ENCODE data around the gene MRPL19. TPM values are rescaled to one million over a fixed set of nuclear protein-coding genes. Genes with fewer than 3 reads are reported as not detected.
A peak's percentile ranks its signal among the peaks of the same experiment; 100 is the strongest.

MRPL19 gene
- total RNA-seq, 2 experiments from 2014 or later: 38.2 to 50.4 TPM

DNA sequence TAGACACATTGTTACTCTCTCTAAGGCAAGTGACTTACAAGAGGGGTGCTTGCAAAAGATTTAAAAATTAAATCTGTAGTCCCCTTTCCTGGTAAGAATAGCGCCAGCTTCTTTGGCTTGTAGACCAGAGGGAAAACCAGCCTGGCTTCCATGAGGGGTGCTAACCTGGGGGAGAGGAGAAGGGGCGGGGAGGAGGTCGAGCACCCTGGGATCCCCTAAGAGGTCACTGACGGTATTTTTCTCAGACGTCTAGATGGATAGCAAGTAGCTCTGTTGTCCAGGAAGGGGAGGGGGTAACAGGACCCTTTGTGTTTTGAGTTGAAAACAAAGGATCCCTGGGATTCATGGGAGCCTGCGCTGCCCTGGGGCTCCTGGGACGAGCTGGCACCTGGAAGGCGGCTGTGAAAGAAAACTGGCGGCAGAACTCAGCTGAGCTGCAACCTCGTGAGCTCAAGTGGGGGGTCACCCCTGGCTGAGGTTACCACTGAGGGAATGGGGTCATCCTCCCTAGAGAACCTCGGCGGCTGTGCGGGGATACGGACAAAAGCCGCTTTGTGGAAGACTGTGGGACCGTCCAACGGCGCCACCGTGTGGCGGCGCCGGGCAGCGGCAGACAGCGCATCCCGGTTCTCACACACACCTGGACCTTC is 37.8 kb upstream of the MRPL19 start:
- no peak overlapping the region for H3K4me3 Mint-ChIP-seq
- ATAC-seq: peak; percentile 69
- DNase-seq: peak; percentile 50
- CTCF ChIA-PET: interaction anchor here (0.9 to 2.9 kb wide), 17 partner anchors 9 to 332 kb away, joined by 3 to 12 read pairs (median 4); partner anchors contain the start of gene EVA1A
- H3K36me3 Mint-ChIP-seq: no peaks in the 10 kb centered on the region
- H3K9me3 Mint-ChIP-seq (ENCODE audit: low read depth): no peaks in the 10 kb centered on the region
- H3K4me1 Mint-ChIP-seq: no peaks in the 10 kb centered on the region
- H3K27ac Mint-ChIP-seq: no peak overlapping the region
- H3K27me3 Mint-ChIP-seq: peaks cover 46% of the 10 kb centered on the region

DNA sequence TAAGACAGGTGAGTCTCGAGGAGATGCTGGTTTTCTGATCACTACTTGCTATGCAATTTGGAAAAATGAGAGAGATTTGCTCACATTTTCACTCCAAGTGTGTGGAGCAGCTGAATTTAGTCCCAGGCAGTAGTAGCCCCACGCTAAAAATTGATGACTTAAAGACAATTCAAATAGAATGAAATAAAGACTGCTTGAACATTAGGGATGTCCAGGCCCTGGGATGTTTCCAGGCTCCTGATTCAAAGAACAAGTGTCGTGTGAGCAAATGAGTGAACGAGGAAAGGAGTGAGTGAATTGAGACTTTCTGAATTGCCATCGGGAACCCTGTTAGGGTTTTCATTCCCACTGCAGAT is 37.3 kb upstream of the MRPL19 start:
- CTCF ChIA-PET: interaction anchor here (1.0 to 2.9 kb wide), 10 partner anchors 9 to 332 kb away, joined by 3 to 12 read pairs (median 4); partner anchors contain the start of gene EVA1A
- Mint-ChIP-seq H3K4me1 (no peaks in the 10 kb centered on the region), H3K27ac (no peak overlapping the region), H3K9me3 (ENCODE audit: low read depth) (no peaks in the 10 kb centered on the region), H3K27me3 (peaks cover 46% of the 10 kb centered on the region), H3K4me3 (no peak overlapping the region), H3K36me3 (no peaks in the 10 kb centered on the region)
- no peak for ATAC-seq
- DNase-seq: no peak

DNA sequence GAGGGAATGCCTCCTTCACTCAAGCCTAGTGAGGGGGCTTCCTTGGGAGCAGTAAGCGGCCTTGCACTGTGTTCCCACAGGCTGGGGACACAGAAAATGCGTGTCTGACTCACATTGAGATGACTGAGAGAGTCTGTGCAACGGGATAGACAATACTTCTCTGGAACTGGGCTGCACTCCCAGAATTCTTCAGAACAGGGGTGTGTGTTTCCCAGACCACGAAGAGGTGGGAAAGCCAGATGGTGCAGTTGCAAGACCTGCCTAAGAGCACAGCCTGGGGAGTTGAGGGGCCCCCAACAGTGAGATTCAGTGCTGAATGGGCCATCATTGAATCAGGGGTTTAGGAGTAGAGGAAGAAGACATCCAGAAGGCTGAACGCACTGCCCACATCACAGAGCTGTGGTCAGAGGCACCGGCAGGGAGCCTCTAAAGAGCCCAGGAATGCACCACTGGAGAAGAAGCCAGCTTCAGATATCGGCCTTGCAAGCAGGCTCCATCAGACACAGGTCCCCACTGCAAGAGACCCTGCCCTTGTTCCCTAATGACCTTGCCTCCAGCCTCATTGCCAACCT is 36.6 kb upstream of the MRPL19 start:
- Mint-ChIP-seq H3K9me3 (ENCODE audit: low read depth) (no peaks in the 10 kb centered on the region), H3K27ac (no peak overlapping the region), H3K4me3 (no peak overlapping the region), H3K27me3 (peaks cover 46% of the 10 kb centered on the region), H3K36me3 (no peaks in the 10 kb centered on the region), H3K4me1 (no peaks in the 10 kb centered on the region)
- no peak for ATAC-seq
- CTCF ChIA-PET: interaction anchor here (1.2 to 2.9 kb wide), 5 partner anchors 9 to 23 kb away, joined by 3 to 12 read pairs (median 10); no protein-coding TSS in a partner anchor
- no peak for DNase-seq

DNA sequence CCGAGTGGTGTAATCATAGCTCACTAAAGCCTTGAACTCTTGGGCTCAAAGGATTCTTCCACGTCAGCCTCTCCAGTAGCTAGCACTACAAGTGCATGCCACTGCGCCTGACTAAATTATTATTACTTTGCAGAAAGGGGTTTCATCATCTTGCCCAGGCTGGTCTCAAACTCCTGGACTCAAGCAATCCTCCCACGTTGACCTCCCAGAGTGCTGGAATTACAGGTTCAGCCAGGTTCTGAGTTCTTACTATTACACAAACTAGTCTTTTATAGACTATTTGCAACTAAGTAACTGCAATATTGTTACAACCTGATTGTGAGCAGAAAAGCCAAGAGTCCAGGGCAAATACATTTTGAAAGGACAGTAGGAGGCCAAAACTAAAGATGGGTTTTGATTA is 35.9 kb upstream of the MRPL19 start:
- CTCF ChIA-PET: interaction anchor here (2.9 kb wide), 1 partner anchor 11 kb away, joined by 10 read pairs; no protein-coding TSS in a partner anchor
- Mint-ChIP-seq H3K9me3 (ENCODE audit: low read depth) (no peaks in the 10 kb centered on the region), H3K4me3 (no peak overlapping the region), H3K27me3 (peaks cover 44% of the 10 kb centered on the region), H3K4me1 (no peaks in the 10 kb centered on the region), H3K27ac (no peak overlapping the region), H3K36me3 (no peaks in the 10 kb centered on the region)
- ATAC-seq (no peak), DNase-seq (no peak)

DNA sequence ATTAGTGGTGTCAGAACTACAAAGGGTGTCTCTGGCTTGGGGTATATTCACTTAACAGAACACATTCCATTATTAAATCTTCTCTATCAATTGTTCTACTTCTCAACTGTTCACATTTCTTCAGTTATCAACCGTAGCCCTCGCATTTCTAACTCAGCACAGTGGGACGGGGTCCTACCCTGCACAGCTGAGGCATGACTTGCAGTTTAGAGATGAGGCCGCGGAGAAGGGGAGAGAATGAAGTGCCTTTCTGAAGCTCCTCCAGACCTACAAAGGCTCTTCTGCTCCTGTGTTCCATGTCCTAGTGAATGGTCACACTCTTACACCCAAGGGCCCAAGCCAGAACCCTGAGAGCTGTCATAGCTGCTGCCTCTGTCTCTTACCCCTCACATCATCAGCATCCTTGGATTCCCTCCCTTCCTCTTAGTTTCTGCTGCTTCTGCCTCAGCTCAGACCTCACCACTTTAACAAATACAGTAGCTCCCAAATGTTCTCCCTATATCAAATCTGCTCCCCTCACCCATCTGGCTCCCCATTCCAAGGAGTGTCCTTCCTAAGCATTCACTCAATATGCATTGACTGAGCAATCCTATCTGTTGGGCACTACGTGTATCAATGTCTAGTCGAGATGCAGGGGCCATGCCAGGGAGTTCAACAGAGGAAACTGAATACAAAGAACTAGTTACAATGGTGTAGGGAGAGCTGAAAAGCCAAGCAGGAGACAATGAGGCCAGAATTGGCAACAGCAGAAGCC is 34.3 kb upstream of the MRPL19 start:
- Mint-ChIP-seq H3K9me3 (ENCODE audit: low read depth) (no peaks in the 10 kb centered on the region), H3K4me1 (no peaks in the 10 kb centered on the region), H3K36me3 (no peaks in the 10 kb centered on the region), H3K4me3 (no peak overlapping the region), H3K27me3 (peaks cover 32% of the 10 kb centered on the region), H3K27ac (no peak overlapping the region)
- CTCF ChIA-PET: interaction anchor here (1.3 kb wide), 1 partner anchor 29 kb away, joined by 3 read pairs; no protein-coding TSS in a partner anchor
- no peak for ATAC-seq
- DNase-seq: no peak

DNA sequence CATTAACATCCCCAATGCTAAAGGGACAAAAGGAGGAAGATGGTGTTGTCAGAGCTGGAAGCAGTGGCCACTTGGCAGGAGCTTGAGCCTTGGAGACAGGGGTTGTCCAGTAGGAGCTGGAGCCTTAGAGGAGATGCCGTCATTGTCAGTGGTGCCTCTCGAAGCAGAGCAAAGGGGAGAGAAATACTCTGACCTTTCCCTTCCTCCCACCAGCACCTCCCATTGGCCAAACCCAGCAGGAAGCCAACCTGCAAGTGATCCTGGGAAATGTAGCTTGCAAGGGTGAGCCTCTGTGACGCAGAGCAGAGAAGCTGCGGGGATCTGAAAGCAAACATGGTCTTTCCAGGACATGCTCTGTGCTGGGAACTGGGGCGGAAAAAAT is 33.7 kb upstream of the MRPL19 start:
- no peaks in the 10 kb centered on the region for H3K36me3 Mint-ChIP-seq
- H3K4me3 Mint-ChIP-seq: no peak overlapping the region
- no peak overlapping the region for H3K27ac Mint-ChIP-seq
- H3K4me1 Mint-ChIP-seq: no peaks in the 10 kb centered on the region
- no peaks in the 10 kb centered on the region for H3K9me3 Mint-ChIP-seq (ENCODE audit: low read depth)
- ATAC-seq (no peak), DNase-seq (no peak)
- CTCF ChIA-PET: interaction anchor here (1.3 kb wide), 1 partner anchor 28 kb away, joined by 3 read pairs; no protein-coding TSS in a partner anchor
- H3K27me3 Mint-ChIP-seq: peaks cover 29% of the 10 kb centered on the region

DNA sequence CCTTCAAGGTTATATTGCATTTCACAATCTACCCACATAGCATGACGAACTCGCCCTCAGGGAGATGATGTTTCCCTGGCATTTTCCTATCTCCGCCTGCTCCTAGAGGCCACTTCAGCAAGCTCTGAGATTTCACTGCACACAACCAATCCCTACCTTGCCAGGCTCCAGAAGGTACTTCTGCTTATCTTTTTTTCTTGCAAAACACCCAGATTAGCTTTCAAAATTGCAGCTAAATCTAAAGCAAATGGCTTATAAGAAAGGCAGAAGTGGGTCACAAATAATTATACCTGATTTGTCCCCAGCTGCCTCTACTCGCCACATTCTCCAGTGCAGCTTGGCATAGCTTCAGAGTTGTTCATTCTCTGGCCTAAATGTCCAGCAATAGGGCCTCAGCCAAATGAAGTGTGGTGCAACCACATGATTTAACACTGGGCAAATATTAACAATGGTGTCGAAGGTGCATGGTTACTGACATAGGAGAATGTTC is 32.4 kb upstream of the MRPL19 start:
- CTCF ChIA-PET: no interaction called here

DNA sequence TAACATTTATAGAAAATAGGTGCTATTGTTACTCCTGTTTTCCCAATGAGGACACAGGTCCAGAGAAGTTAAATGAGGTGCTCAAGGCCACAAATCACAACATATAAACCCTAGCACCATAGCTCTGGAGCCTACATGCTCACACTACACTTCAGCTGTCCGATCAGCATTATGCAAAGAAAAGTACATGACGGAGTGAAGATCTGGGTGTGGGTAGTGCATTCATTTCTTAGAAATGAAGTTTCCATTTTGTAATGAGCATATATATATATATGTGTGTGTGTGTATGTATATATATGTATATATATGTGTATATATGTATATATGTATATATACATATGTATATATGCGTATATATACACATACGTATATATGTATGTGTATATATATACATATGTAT is 30.2 kb upstream of the MRPL19 start:
- no peak for ATAC-seq
- no peaks in the 10 kb centered on the region for H3K9me3 Mint-ChIP-seq (ENCODE audit: low read depth)
- H3K36me3 Mint-ChIP-seq: no peaks in the 10 kb centered on the region
- peaks cover 21% of the 10 kb centered on the region for H3K27me3 Mint-ChIP-seq
- DNase-seq: no peak
- H3K4me3 Mint-ChIP-seq: no peak overlapping the region
- no peaks in the 10 kb centered on the region for H3K4me1 Mint-ChIP-seq
- CTCF ChIA-PET: interaction anchor here (1.0 kb wide), 1 partner anchor 12 kb away, joined by 3 read pairs; no protein-coding TSS in a partner anchor
- no peak overlapping the region for H3K27ac Mint-ChIP-seq

More for the DNA sequence above, 32.4 kb upstream of the MRPL19 start:
- Mint-ChIP-seq H3K4me3 (no peak overlapping the region), H3K27ac (no peak overlapping the region), H3K36me3 (no peaks in the 10 kb centered on the region), H3K4me1 (no peaks in the 10 kb centered on the region), H3K9me3 (ENCODE audit: low read depth) (no peaks in the 10 kb centered on the region), H3K27me3 (peaks cover 22% of the 10 kb centered on the region)
- DNase-seq: no peak
- ATAC-seq: no peak

DNA sequence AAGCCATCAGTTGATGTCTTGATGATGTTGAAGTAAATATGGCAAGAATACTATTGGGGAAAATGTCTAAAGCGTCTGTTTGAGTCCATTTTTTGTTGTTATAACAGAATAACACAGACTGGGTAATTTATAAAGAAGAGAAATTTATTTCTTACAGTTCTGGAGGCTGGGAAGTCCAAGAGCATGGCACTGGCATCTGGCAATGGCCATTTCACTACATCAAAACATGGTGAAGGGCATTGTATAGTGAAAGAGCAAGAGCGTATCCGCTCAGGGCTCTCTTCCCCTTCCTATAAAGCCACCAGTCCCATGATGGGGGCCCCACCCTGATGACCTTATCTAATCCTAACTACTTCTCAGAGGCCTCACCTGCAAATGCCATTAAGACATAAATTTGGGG is 29.6 kb upstream of the MRPL19 start:
- no peak for DNase-seq
- CTCF ChIA-PET: no interaction called here
- no peaks in the 10 kb centered on the region for H3K9me3 Mint-ChIP-seq (ENCODE audit: low read depth)
- ATAC-seq: no peak
- no peak overlapping the region for H3K4me3 Mint-ChIP-seq
- no peak overlapping the region for H3K27ac Mint-ChIP-seq
- peaks cover 22% of the 10 kb centered on the region for H3K27me3 Mint-ChIP-seq
- no peaks in the 10 kb centered on the region for H3K36me3 Mint-ChIP-seq
- H3K4me1 Mint-ChIP-seq: no peaks in the 10 kb centered on the region

DNA sequence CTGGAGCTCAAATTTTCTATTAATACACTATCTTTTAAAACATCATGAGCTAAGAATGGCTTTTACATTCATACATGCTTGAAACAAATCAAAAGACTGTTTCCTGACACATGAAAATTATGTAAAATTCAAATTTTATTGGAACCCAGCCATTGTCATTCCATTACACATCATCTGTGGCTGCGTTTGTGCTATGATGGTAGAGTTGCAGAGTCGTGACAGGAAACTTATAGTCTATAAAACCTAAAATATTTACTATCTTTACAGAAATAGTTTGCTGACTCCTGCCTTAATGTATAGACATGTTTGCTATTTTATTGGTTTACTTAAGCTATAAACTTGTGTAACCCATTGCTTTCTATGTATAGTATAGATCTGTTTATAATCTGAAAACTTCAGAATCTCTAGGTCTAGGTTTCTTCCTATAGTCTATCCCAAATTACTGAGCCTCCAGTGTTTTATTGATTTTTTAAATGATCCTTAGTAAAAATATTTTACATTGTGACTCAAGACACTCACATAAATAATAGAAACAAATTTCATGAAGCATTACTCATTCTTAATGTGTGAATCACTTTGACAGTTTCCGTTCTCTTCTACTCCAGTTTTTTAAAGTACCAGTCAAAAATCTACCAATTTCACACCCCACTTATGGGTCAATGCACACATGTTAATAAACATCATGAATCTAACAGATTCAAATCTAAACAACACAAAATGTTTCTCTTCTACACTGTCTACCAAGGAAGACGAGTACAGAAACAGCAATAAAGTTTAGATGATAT is 26.4 kb upstream of the MRPL19 start:
- no peak overlapping the region for H3K4me3 Mint-ChIP-seq
- ATAC-seq (no peak), DNase-seq (no peak)
- CTCF ChIA-PET: interaction anchor here (2.5 kb wide), 1 partner anchor 11 kb away, joined by 12 read pairs; no protein-coding TSS in a partner anchor
- no peak overlapping the region for H3K27ac Mint-ChIP-seq
- H3K27me3 Mint-ChIP-seq: peaks cover 33% of the 10 kb centered on the region
- no peaks in the 10 kb centered on the region for H3K4me1 Mint-ChIP-seq
- no peaks in the 10 kb centered on the region for H3K36me3 Mint-ChIP-seq
- no peaks in the 10 kb centered on the region for H3K9me3 Mint-ChIP-seq (ENCODE audit: low read depth)

DNA sequence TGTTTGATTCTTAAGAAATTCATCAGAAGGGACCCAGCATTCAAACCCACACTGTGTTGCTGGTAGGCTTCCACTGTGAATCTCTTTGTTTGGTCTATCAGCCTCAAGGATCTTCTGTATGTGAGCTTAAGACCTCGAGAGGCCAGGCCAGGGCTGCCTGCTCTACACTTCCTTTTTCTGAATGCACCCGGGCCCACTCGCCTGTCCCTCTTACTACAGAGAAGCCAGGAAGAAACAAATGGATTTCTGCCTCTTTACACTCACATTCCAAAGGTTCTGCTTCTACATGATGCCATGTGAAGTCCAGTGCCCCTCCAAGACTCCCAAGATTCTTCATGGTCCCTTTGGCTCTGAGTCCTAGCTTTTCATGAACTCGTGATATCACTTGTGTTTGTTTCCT is 25.4 kb upstream of the MRPL19 start:
- ATAC-seq (no peak), DNase-seq (no peak)
- CTCF ChIA-PET: no interaction called here
- Mint-ChIP-seq H3K36me3 (no peaks in the 10 kb centered on the region), H3K9me3 (ENCODE audit: low read depth) (no peaks in the 10 kb centered on the region), H3K4me3 (no peak overlapping the region), H3K4me1 (no peaks in the 10 kb centered on the region), H3K27ac (no peak overlapping the region), H3K27me3 (peaks cover 38% of the 10 kb centered on the region)

DNA sequence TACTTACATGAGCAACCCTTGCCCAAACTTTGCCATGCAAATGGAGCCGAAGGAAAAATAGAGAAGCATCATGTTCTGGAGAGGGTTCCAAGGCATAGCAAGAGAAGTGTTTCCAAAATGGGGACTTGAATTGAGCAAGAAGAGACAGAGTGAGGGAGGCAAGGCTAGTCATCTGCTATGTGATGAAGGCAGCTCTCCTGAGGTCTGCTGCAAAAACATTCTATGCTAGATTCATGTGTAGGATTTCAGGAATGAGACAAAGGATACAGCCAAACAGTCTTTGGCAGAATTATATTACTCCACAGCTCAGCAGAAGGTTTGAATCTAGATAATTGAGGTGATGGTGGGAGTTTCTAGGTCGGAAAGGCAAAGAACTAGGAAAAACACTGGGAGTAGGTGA is 24.1 kb upstream of the MRPL19 start:
- ATAC-seq (no peak), DNase-seq (no peak)
- Mint-ChIP-seq H3K36me3 (no peaks in the 10 kb centered on the region), H3K4me1 (no peaks in the 10 kb centered on the region), H3K27me3 (peaks cover 39% of the 10 kb centered on the region), H3K4me3 (no peak overlapping the region), H3K27ac (no peak overlapping the region), H3K9me3 (ENCODE audit: low read depth) (no peaks in the 10 kb centered on the region)
- CTCF ChIA-PET: no interaction called here

DNA sequence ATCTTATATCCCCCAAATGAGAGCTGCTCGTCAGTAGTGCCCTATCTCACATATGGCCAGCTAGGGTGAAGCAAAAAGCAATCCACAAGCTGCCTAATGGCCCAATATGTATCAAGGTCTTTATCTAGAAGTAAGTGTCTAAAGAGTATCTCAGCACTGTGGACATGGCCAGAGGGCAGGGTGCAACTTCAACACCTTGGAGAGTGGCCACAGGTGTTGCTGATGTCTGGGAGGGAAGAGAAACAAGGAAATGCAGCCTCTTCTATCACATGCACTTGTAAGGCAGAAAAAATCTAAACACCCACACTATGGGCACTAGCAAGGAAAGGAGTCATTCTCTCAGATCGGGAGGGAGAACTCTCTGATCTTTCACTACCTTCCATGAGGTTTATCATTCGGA is 23.7 kb upstream of the MRPL19 start:
- Mint-ChIP-seq H3K36me3 (no peaks in the 10 kb centered on the region), H3K4me1 (no peaks in the 10 kb centered on the region), H3K27me3 (peaks cover 36% of the 10 kb centered on the region), H3K4me3 (no peak overlapping the region), H3K9me3 (ENCODE audit: low read depth) (no peaks in the 10 kb centered on the region), H3K27ac (no peak overlapping the region)
- CTCF ChIA-PET: no interaction called here
- no peak for ATAC-seq
- no peak for DNase-seq
